GM13976 (cell line): ENCODE measurements around the gene MUC4.
A peak's percentile ranks its signal among the peaks of the same experiment; 100 is the strongest.

Source experiments
- DNase-seq: peaks from one replicate; pipeline ENCODE4 v3.0.0; 2012; ENCODE audit warnings: low spot score
- in situ Hi-C: fragments of 300-500 bp; cut with MboI; formaldehyde crosslinking; loops from one replicate; pipeline ENCODE4 v1.12.0; 2022; ENCODE audit warnings: low sequenced_read_pairs, mixed read lengths, inconsistent platforms; ENCODE audit not compliant: unreplicated experiment
- TF ChIP-seq, protein P1 (sequence below): IDR thresholded peaks from 2 replicates; pipeline ENCODE4 v1.5.1; 2012; ENCODE audit warnings: borderline replicate concordance, mild to moderate bottlenecking; ENCODE audit not compliant: insufficient read depth; ENCODE audit errors: extremely low read depth, missing control alignments, control extremely low read depth

Gene MUC4

DNA sequence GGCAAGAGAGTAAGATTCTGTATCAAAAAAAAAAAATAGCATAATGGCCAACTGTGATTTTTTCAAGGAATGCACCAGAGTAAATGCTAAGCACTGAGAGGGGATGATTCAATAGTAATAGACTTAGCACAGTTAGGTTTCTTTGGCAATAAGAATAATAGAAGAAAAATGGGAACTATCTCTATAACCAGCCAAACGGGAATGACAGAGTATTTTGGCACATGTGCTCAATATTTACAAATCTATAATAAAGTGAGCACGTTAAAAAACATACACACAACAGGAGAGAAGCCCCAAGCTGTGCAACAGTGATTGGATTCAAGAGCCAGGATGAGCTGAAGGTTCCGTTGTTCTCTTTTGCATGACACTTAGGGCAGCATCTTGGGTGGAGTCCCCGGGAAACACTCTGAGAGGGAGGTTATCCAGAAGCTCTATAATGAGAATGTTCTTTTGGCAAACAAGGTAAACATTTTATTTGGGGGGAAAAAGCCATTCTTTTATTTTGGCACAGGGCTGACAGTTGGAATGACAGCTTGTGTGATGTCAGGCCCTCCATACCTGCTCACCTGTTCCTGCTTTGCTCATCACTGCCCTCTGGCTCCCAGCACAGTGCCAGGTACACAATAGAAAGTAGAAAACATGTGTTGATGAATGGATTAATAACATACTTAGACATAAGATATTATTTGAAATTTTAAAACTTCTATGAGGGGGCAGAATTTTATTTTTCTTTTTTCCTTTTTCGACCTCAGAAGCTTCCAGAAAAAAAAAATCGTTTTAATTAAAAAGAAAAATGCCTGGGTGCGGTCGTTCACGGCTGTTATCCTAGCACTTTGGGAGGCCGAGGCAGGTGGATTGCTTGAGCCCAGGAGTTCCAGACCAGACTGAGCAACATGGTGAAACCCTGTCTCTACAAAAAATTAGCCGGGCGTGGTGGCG is 44.0 kb upstream of the MUC4 start:
- DNase-seq: no peak
- in situ Hi-C loops: no loop called here
- TF ChIP-seq, protein P1, sequence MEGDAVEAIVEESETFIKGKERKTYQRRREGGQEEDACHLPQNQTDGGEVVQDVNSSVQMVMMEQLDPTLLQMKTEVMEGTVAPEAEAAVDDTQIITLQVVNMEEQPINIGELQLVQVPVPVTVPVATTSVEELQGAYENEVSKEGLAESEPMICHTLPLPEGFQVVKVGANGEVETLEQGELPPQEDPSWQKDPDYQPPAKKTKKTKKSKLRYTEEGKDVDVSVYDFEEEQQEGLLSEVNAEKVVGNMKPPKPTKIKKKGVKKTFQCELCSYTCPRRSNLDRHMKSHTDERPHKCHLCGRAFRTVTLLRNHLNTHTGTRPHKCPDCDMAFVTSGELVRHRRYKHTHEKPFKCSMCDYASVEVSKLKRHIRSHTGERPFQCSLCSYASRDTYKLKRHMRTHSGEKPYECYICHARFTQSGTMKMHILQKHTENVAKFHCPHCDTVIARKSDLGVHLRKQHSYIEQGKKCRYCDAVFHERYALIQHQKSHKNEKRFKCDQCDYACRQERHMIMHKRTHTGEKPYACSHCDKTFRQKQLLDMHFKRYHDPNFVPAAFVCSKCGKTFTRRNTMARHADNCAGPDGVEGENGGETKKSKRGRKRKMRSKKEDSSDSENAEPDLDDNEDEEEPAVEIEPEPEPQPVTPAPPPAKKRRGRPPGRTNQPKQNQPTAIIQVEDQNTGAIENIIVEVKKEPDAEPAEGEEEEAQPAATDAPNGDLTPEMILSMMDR: no peak

DNA sequence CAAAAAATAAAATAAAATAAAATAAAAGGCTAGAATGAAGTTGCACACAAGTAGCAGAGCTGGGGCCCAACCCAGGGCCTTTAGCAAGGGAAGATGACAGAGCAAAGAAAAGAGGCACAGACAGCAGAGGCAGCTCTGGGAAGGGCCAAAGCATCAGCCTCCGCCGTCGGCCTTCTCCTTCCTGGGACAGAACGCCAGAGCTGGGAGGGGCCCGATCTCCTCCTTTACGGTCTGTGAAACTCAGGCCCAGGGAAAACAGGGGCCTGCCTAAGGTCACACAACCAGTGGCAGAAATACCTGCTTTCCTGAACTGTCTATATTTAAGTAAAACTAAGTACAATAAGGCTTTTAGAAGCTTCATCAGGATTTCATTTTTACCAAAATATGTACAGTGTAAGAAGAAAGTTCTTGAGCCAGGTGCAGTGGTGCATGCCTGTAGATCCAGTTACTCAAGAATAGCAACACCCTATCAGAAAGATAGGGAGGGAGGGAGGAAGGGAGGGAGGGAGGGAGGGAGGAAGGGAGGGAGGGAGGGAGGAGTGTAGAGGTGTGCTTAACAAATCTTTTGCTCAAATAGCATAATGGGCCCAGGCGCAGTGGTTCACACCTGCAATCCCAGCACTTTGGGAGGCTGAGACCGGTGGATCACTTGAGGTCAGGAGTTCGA is 43.0 kb upstream of the MUC4 start:
- DNase-seq: no peak
- in situ Hi-C loops: no loop called here
- TF ChIP-seq, protein P1: no peak

DNA sequence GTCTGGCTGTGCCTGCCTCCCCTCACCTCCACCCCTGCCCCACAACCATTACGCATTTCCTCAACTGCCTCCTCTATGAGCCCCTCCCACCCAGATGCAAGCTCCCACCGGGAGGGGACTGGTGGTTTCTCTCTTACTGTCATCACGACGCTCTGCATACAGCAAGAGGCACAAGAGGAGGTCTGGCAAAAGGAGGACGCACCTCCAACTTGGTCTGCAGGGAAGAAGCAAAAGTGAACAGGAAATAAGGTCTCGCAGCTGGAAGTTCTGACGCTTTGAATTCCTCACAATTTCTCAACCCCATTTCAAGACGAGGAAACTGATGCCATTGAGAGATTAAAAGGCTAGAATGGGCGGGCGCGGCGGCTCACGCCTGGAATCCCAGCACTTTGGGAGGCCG is 42.3 kb upstream of the MUC4 start:
- no peak for DNase-seq
- in situ Hi-C loops: no loop called here

DNA sequence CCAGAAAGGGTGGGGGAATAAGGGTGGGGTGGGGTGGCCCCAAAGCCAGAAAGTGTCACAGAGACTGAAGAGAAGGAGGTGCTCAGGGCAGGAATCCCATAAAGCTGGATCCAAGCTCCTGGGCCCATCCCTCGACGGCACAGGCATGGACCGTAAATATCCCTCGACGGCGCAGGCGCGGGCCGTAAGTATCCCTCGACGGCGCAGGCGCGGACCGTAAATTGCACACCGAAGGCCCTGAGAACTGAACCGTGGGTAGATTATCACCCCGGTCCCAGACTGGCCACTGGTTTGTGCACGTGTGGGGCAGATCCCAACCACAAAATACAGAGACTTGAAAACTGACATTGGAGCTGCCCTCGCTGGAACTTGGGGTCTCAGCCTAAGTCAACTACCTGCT is 41.3 kb upstream of the MUC4 start:
- in situ Hi-C loops: no loop called here
- no peak for DNase-seq
- TF ChIP-seq, protein P1: no peak

More for the DNA sequence above, 42.3 kb upstream of the MUC4 start:
- TF ChIP-seq, protein P1: no peak

DNA sequence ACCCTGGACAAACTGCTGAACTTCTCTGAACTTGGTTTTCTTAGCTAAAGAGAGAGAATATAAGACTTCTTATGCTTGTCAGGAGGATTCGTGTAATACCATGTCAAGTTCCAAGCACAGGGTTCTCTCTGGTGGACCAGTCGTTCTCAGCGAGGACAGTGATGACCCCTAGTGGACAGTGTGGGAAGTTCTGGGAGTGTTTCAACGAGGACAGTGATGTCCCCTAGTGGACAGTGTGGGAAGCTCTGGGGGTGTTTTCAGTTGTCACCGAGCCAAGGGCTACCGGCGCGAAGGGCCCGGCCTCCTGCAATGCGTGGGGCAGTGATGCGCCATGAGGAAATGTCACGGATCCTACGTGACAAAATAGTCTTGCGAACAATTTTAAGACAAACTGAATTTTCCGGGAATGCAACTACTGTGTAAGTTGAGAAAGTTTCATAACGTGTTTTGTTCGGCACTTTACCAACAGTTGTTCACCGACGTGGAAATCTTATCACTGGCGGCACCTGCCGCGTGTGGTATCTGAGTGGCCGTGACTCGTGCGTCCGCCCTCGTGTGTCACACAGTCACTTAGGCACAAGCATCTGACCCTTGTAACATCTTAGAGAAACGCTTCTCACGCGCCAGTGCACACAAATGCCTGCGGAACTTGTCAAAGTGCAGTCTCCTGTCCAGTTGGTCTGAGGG is 39.3 kb upstream of the MUC4 start:
- DNase-seq: peak; percentile 91
- in situ Hi-C loops: no loop called here
- TF ChIP-seq, protein P1: peak; percentile 100

DNA sequence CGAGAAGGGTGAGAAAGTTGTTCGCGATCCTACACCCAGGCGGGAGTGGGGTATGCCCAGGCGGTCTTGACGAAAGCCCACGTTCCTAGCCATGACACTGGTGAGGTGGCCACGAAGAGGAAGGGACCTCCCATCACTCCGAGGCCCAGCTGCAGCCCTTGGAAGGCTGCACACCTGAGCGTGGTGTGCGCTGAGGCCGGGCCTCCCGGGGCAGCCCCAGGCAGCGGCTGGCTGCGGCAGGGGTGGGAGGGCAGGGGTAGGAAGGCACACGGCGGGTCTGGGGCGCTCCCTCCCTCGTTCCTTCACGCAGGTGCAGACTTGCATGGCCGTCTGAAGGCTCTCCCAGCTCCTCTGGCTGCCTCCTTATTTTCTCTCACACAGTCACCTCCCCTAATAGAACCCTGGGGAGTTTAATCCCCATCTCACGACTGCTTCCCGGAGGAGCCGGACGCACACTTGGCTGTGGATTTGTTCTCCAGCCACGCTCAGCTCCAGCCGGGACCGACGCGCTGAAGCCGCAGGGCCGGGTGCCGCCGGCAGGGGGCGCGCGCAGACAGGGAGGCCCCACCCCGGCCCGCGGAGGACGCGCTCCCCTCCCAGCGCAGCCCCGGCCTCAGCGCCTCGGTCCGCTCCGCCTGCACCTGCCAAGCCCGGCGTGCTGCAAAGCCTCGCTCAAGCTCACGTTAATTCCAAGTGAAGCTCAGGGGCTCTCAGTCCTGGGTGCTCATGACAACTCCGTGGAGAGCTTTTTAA is 37.8 kb upstream of the MUC4 start:
- in situ Hi-C loops: no loop called here
- TF ChIP-seq, protein P1: no peak
- peak; percentile 44 for DNase-seq
